ENCODE data around the gene HOXA3.

HOXA3 gene

GRCh38 chr7:27141137-27141922 lies 11.1 kb downstream of the HOXA3 start:
- Histone ChIP-seq H3K4me3 (ENCODE audit: low read length) (no peak overlapping the region), H3K27me3 (ENCODE audit: insufficient read depth, low read length) (peaks cover 100% of the 10 kb centered on the region), H3K9me3 (ENCODE audit: insufficient read depth, low read depth, low read length) (no peaks in the 10 kb centered on the region), H3K36me3 (ENCODE audit: insufficient read depth, low read length) (no peaks in the 10 kb centered on the region), H3K4me1 (ENCODE audit: insufficient read depth, low read length) (peaks cover 3% of the 10 kb centered on the region; the same call in 1 of the 2 replicates), H3K27ac (ENCODE audit: low read depth, low read length) (no peak overlapping the region), H3K9ac (ENCODE audit: low read depth, low read length) (no peak overlapping the region)
- WGBS: 31% methylated on average over 16 of the region's 18 CpGs

- 28% methylated on average over 15 of the region's 15 CpGs for WGBS
- H3K36me3 ChIP-seq (ENCODE audit: insufficient read depth, low read length): no peaks in the 10 kb centered on the region
- no peak overlapping the region for H3K4me3 ChIP-seq (ENCODE audit: low read length)
- H3K9me3 ChIP-seq (ENCODE audit: insufficient read depth, low read depth, low read length): no peaks in the 10 kb centered on the region
- peaks cover 100% of the 10 kb centered on the region for H3K27me3 ChIP-seq (ENCODE audit: insufficient read depth, low read length)
- no peak overlapping the region for H3K9ac ChIP-seq (ENCODE audit: low read depth, low read length)
- peaks cover 3% of the 10 kb centered on the region; the same call in 1 of the 2 replicates for H3K4me1 ChIP-seq (ENCODE audit: insufficient read depth, low read length)
- no peak overlapping the region for H3K27ac ChIP-seq (ENCODE audit: low read depth, low read length)
Observed at GRCh38 chr7:27140126-27140857, 12.1 kb downstream of the HOXA3 start.

DNA sequence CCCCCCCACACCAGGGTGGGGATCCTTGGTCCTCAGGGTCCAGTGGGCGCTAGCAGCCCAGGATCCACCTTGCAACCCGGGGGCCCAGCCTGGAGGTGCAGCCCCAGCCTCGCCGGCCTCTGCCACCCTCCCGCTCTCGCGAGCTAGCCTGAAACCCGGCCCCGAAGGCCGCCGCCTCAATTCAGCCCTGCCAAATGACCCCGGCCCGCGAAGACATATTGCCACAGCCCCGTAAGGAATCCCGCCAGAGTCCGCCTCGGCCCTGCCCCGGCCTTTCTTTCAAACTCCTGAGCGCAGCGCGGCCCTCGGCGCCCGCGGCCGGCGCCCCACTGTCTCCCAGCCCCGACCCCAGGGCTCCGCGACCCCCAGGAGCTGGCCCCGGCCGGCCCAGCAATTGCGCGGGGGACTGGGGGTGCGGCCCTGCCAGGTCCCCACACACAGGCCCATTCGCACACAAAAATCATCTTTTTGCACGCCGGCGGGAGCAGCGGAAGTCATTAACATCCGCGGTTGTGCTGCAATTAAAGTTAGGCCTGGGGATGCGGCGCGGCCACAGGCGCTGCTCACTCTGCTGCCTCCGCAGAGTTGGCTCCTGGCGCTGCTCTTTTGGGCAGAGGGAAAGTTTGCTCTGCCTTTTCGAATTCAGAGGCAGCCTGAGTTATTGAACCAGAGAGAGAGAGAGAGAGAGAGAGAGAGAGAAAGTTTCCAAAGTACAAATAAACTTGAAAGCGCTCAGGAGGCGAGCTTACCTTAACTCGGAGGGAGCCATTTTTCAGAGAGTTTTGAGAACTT lies 12.9 kb downstream of the HOXA3 start:
- no peak overlapping the region for H3K4me3 ChIP-seq (ENCODE audit: low read length)
- H3K27me3 ChIP-seq (ENCODE audit: insufficient read depth, low read length): peaks cover 100% of the 10 kb centered on the region
- H3K4me1 ChIP-seq (ENCODE audit: insufficient read depth, low read length): peaks cover 3% of the 10 kb centered on the region; the same call in 1 of the 2 replicates
- H3K27ac ChIP-seq (ENCODE audit: low read depth, low read length): no peak overlapping the region
- no peaks in the 10 kb centered on the region for H3K9me3 ChIP-seq (ENCODE audit: insufficient read depth, low read depth, low read length)
- 1% methylated on average over 53 of the region's 53 CpGs for WGBS
- H3K36me3 ChIP-seq (ENCODE audit: insufficient read depth, low read length): no peaks in the 10 kb centered on the region
- H3K9ac ChIP-seq (ENCODE audit: low read depth, low read length): no peak overlapping the region

- Histone ChIP-seq H3K27ac (ENCODE audit: low read depth, low read length) (no peak overlapping the region), H3K27me3 (ENCODE audit: insufficient read depth, low read length) (peaks cover 100% of the 10 kb centered on the region), H3K9ac (ENCODE audit: low read depth, low read length) (no peak overlapping the region), H3K36me3 (ENCODE audit: insufficient read depth, low read length) (no peaks in the 10 kb centered on the region), H3K4me3 (ENCODE audit: low read length) (no peak overlapping the region), H3K4me1 (ENCODE audit: insufficient read depth, low read length) (peaks cover 3% of the 10 kb centered on the region; the same call in 1 of the 2 replicates), H3K9me3 (ENCODE audit: insufficient read depth, low read depth, low read length) (no peaks in the 10 kb centered on the region)
- 6% methylated on average over 11 of the region's 11 CpGs for WGBS
Observed at GRCh38 chr7:27138985-27139333, 13.4 kb downstream of the HOXA3 start.

DNA sequence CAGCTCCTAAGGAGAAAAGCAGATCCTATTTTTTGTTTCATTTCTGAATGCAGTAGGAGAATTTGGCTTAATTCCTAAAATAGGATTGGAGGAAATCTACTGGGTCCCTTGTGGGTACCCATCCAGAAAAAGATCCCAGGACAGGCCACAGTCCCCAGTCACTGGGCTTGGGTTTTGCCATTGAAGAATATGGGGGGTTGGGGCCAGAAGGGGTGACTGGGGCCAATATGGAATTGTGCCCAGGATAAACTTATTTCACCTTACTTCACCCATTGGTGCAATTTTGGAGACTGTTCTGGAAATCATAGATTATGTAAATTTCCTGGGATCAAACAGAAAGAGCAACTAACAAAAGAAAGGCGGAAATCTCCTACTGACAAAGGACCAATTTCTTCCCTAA lies 13.9 kb downstream of the HOXA3 start:
- no peak overlapping the region for H3K27ac ChIP-seq (ENCODE audit: low read depth, low read length)
- H3K9me3 ChIP-seq (ENCODE audit: insufficient read depth, low read depth, low read length): no peaks in the 10 kb centered on the region
- H3K36me3 ChIP-seq (ENCODE audit: insufficient read depth, low read length): no peaks in the 10 kb centered on the region
- peaks cover 3% of the 10 kb centered on the region; the same call in 1 of the 2 replicates for H3K4me1 ChIP-seq (ENCODE audit: insufficient read depth, low read length)
- WGBS: 27% methylated on average over 1 of the region's 1 CpG
- H3K9ac ChIP-seq (ENCODE audit: low read depth, low read length): no peak overlapping the region
- H3K4me3 ChIP-seq (ENCODE audit: low read length): no peak overlapping the region
- peaks cover 100% of the 10 kb centered on the region for H3K27me3 ChIP-seq (ENCODE audit: insufficient read depth, low read length)

DNA sequence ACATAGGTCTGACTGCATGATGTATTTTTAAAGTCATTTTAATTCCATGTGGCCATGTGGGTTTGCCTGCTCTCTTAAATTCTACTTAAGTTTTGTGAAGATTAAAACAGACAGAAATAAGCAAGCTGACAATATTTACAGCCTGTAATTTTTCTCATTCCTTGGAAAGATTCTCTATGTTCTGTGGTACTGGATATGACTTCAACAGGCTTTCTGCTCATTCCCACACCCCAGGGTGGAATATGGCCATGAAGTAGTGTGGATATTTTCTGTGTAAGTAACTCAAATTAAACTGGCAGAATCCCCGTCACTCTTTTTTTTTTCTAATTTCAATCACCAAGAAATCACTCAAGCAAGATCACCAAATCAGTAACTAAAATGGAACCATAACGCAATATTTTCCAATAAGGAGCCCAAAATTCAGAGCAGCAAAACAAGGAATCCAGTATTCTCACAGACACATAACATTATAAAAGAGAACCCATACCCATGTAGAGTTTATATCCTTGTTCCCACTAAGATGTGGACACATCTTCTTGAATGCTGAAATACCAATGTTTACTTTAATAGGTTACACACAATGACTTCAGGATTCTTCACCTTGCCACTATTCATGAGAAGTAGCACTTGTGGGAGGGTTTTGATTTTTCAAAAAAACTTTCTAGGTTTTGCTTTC lies 14.6 kb downstream of the HOXA3 start:
- H3K27me3 ChIP-seq (ENCODE audit: insufficient read depth, low read length): peaks cover 100% of the 10 kb centered on the region
- no peak overlapping the region for H3K27ac ChIP-seq (ENCODE audit: low read depth, low read length)
- no peaks in the 10 kb centered on the region for H3K9me3 ChIP-seq (ENCODE audit: insufficient read depth, low read depth, low read length)
- 61% methylated on average over 2 of the region's 2 CpGs for WGBS
- no peak overlapping the region for H3K9ac ChIP-seq (ENCODE audit: low read depth, low read length)
- H3K4me3 ChIP-seq (ENCODE audit: low read length): no peak overlapping the region
- no peaks in the 10 kb centered on the region for H3K36me3 ChIP-seq (ENCODE audit: insufficient read depth, low read length)
- no peaks in the 10 kb centered on the region for H3K4me1 ChIP-seq (ENCODE audit: insufficient read depth, low read length)

DNA sequence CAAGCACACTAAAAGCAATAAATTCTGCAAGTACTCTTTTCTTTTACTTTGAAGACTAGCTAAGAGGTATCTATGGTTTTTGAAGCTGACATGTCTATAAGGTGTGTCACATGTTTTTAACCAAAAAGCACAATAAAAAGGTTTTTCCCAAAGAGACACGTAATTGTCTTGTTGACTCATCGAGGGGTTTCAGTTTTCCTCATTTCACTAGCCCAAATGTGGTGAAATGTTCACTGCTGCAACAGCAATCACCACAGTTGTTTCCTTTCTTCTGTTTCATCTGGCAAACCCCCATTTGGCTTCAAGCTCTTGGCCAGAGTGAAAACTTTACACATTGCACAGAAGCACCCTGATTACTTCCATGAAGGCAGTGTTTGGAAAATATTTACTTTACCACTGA lies 18.0 kb downstream of the HOXA3 start:
- no peak overlapping the region for H3K9ac ChIP-seq (ENCODE audit: low read depth, low read length)

DNA sequence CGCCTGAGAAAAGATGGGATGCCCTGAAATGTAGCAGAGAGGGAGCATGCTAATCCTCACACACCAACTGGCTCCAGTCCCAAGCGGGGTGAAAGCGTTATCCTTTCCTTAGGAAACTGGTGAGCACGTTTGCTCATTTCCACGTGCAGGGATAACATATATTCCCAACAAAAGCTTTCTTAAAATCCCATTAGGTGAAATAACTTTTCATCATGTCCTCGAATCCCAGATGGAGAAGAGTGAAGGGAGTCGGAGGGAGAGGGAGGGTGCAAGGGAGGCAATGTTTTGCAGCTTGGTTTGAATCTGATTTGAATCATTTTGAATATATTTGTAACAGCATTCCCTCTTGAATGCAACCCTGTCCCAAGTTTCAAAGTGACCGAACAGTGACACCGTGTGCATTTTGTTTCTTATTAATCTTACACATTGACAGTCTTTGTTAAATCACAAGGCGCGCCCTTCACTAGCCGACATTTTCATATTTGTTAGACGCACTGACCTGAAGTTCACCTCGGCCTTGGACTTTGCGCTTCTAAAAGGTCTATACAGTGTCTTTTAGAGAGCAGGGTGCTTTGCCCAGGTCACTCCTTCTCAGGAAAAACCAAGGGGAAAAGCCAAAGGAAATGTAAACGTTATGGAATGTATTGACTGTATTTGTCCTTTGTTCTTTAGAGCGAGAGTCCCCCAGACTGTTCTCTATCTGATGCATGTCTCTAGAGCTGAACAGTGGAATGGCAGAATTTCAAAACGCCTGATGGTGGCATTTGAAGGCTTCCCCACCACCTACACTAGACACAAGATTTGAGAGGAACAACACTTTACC lies 18.8 kb downstream of the HOXA3 start:
- Histone ChIP-seq H3K27me3 (ENCODE audit: insufficient read depth, low read length) (peaks cover 100% of the 10 kb centered on the region), H3K36me3 (ENCODE audit: insufficient read depth, low read length) (no peaks in the 10 kb centered on the region), H3K9me3 (ENCODE audit: insufficient read depth, low read depth, low read length) (no peaks in the 10 kb centered on the region), H3K4me3 (ENCODE audit: low read length) (no peak overlapping the region), H3K27ac (ENCODE audit: low read depth, low read length) (no peak overlapping the region), H3K9ac (ENCODE audit: low read depth, low read length) (no peak overlapping the region), H3K4me1 (ENCODE audit: insufficient read depth, low read length) (no peaks in the 10 kb centered on the region)
- 13% methylated on average over 18 of the region's 18 CpGs for WGBS

More for the DNA sequence above, 18.0 kb downstream of the HOXA3 start:
- Histone ChIP-seq H3K36me3 (ENCODE audit: insufficient read depth, low read length) (no peaks in the 10 kb centered on the region), H3K4me1 (ENCODE audit: insufficient read depth, low read length) (no peaks in the 10 kb centered on the region), H3K4me3 (ENCODE audit: low read length) (no peak overlapping the region), H3K27me3 (ENCODE audit: insufficient read depth, low read length) (peaks cover 100% of the 10 kb centered on the region), H3K27ac (ENCODE audit: low read depth, low read length) (no peak overlapping the region), H3K9me3 (ENCODE audit: insufficient read depth, low read depth, low read length) (no peaks in the 10 kb centered on the region)
- 25% methylated on average over 2 of the region's 2 CpGs for WGBS

GRCh38 chr7:27132978-27133377 lies 19.4 kb downstream of the HOXA3 start:
- H3K27ac ChIP-seq (ENCODE audit: low read depth, low read length): no peak overlapping the region

DNA sequence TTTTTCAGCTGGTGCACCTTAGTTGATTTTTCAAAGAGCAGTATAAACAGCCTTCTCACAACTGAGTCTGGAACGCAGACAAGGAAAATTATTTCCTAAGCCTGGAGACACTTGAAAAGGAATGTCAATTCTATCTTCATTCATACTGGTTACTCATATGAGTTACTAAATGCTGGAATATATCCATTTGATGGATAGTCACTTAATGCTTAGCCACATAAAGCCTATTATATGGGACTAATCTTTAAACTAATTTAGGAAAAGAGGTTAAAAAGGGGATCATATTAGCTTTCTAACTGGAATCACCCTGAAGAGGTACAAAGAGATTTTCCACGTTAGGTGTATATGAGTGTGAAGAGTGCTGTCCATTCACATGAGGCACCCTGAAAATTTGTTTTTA lies 20.2 kb downstream of the HOXA3 start:
- 14% methylated on average over 2 of the region's 2 CpGs for WGBS
- H3K9me3 ChIP-seq (ENCODE audit: insufficient read depth, low read depth, low read length): no peaks in the 10 kb centered on the region
- H3K27ac ChIP-seq (ENCODE audit: low read depth, low read length): no peak overlapping the region
- no peaks in the 10 kb centered on the region for H3K36me3 ChIP-seq (ENCODE audit: insufficient read depth, low read length)
- no peak overlapping the region for H3K4me3 ChIP-seq (ENCODE audit: low read length)
- H3K9ac ChIP-seq (ENCODE audit: low read depth, low read length): no peak overlapping the region
- peaks cover 100% of the 10 kb centered on the region for H3K27me3 ChIP-seq (ENCODE audit: insufficient read depth, low read length)
- no peaks in the 10 kb centered on the region for H3K4me1 ChIP-seq (ENCODE audit: insufficient read depth, low read length)

More at GRCh38 chr7:27132978-27133377, 19.4 kb downstream of the HOXA3 start:
- Histone ChIP-seq H3K4me1 (ENCODE audit: insufficient read depth, low read length) (no peaks in the 10 kb centered on the region), H3K4me3 (ENCODE audit: low read length) (no peak overlapping the region), H3K27me3 (ENCODE audit: insufficient read depth, low read length) (peaks cover 100% of the 10 kb centered on the region), H3K9ac (ENCODE audit: low read depth, low read length) (no peak overlapping the region), H3K9me3 (ENCODE audit: insufficient read depth, low read depth, low read length) (no peaks in the 10 kb centered on the region), H3K36me3 (ENCODE audit: insufficient read depth, low read length) (no peaks in the 10 kb centered on the region)
- WGBS: 22% methylated on average over 6 of the region's 6 CpGs
